Epidermal melanocyte (primary cell): ENCODE data around the gene COG5.

Experiments used
- DNase-seq: peaks from one replicate; pipeline ENCODE4 v3.0.0; 2011; ENCODE audit warnings: low spot score; ENCODE audit not compliant: insufficient read length

COG5 gene

GRCh38 chr7:107332488-107333269 is 231.0 kb downstream of the COG5 start:
- no peak for DNase-seq

- no peak for DNase-seq
Observed at GRCh38 chr7:107330478-107330877, 233.2 kb downstream of the COG5 start.

DNA sequence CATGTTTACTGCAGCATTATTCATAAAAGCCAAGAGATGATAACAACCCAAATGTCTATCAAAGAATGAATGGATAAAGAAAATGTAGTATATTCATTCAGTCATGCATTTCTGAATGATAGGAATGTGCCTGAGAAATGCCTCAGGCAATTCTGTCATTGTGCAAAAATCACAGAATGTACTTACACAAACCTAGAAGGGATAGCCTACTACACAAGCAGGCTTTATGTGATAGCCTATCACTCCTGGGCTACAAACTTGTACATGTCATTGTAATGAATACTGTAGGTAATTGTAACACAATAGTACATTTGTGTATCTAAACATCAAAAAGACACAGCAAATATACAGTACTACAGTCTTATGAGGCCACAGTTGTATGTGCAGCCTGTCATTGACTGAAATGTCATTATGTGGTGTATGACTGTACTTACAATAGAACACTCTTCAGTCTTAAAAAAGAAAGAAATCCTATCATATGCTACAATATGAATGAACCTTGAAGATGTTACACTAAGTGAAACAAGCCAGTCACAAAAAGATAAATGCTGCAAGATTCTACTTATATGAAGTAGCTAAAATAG is 235.6 kb downstream of the COG5 start:
- no peak for DNase-seq

GRCh38 chr7:107326061-107326460 is 237.7 kb downstream of the COG5 start:
- DNase-seq = no peak

- DNase-seq = no peak
Observed at GRCh38 chr7:107322015-107322414, 241.7 kb downstream of the COG5 start.

DNA sequence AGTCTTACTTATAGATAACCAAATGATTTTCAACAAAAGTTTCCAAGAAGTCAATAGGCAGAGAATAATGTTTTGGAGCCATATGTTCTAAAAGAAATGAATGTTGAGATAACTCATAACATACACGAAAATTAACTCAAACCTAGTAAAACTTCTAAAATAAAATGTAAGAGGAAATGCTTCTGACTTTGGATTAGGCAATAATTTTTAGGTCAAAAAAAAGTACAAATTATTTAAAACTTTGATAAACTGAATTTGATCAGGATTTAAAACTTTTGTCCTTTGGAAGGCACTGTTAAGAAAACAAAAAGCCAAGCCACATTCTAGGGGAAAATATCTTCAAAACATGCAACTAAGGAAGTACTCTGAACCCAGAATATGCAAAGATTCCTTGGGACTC is 242.1 kb downstream of the COG5 start:
- DNase-seq = no peak

GRCh38 chr7:107319724-107320228 is 243.9 kb downstream of the COG5 start:
- DNase-seq = no peak

DNA sequence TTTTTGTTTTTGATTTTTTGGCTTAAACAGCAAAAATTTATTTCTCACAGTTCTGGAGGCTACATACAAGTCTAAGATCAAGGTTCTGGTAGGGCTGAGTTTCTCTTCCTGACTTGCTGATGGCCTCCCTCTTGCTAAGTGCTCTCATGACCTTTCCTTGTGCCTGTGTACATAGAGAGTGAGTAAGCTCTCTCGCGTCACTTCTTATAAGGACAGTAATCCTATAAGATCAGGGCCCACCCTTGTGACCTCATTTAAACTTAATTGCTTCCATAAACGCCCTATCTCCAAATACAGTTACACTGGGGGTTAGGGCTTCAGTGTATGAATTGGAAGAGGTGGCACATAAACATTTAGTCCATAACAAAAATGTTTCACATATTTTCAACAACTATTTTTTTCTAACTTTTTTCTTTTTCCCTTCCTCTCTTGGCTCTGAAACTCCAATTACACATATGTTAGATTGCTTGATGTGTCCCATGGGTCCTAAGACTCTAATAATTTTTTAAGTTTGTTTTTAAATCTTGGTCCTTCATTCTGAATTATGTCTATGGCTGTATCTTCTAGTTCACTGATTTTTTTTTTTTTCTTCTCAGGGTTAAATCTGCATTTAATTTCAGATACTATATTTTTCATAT is 245.1 kb downstream of the COG5 start:
- no peak for DNase-seq

DNA sequence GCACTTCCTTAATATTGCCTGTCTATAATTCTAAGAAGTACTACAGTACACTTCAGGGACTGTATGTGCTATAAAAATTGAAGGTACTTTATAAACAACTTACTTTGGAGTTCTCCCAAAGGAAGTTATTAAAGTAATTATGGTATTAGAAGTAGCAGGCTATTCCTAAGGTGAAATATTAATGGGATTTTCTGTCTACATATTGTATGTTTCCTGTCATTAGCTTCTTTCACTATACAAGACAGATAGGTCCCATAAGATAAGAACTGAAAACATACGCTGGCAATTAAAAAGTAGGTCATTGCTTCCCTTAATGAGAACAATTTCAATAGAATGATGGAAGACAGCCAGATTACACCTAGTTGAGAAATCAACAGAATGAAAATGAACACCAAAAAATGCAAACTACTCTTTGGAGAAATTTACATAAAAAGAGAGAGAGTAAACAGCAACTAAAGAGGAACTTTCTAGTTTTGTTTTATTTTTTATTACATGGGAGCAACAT is 248.0 kb downstream of the COG5 start:
- no peak for DNase-seq

GRCh38 chr7:107313355-107313754 is 250.4 kb downstream of the COG5 start:
- no peak for DNase-seq

GRCh38 chr7:107312418-107312817 is 251.3 kb downstream of the COG5 start:
- DNase-seq = no peak

DNA sequence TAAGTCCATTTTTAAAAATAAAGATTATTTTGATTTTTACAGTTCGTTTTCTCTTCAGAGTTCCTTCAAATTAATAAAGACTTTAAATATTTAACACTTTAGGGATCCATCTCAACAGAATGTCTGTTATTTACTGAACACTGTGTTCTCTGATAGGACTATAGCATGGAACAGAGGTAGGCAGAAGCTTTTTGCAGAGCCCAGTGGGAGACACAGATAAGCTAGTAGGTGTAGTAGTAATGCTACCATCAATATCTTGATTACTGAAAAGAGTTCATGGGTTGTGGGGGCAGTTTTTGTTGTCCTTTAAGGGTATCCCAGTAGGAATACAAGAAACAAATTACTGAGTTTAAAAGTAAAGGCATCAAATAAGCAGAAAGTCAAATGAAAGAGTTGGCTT is 254.4 kb downstream of the COG5 start:
- no peak for DNase-seq

GRCh38 chr7:107304636-107305035 is 259.1 kb downstream of the COG5 start:
- no peak for DNase-seq

DNA sequence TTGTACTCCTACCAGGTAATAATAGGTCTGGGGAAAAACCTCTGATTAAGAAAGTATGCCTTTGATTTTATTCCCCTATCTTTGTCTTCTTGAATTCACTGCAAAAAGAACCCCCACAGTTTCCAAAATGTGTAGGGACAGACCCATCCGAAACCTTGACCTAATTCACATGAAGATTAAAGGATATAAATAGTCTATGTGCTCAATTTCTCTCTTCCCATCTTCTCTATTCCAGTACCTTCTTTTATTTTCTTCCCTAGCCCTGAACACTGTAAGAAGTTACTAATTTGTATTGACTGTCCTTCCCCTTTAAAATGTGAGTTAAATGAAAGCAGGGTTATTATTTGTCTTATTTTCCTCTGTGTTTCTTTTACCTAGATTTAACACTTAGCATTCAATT is 259.7 kb downstream of the COG5 start:
- no peak for DNase-seq

GRCh38 chr7:107302250-107302847 is 261.4 kb downstream of the COG5 start:
- no peak for DNase-seq

DNA sequence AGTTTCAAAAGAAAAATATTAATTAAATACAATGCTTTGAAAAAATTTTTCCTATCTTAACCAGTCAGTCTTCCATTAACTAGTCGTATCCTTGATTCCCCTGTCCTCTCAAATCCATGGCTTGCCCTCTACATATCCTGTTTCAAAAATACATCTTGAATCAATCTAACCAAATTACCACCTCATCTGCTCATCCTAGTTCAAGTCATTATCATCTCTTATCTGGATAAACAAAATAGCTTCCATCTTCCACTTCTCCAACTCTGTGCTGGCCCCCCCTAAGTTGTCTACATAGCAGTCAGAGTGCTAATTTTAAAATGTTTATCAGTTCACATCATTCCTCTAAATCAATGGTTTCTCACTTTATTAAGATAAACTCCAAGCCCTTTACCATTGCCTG is 269.5 kb downstream of the COG5 start:
- DNase-seq = no peak

- DNase-seq = no peak
Observed at GRCh38 chr7:107292591-107292990, 271.1 kb downstream of the COG5 start.

GRCh38 chr7:107291434-107291833 is 272.3 kb downstream of the COG5 start:
- DNase-seq = no peak

GRCh38 chr7:107286751-107287621 is 276.7 kb downstream of the COG5 start:
- DNase-seq = no peak

GRCh38 chr7:107284911-107285479 is 278.7 kb downstream of the COG5 start:
- DNase-seq = no peak

DNA sequence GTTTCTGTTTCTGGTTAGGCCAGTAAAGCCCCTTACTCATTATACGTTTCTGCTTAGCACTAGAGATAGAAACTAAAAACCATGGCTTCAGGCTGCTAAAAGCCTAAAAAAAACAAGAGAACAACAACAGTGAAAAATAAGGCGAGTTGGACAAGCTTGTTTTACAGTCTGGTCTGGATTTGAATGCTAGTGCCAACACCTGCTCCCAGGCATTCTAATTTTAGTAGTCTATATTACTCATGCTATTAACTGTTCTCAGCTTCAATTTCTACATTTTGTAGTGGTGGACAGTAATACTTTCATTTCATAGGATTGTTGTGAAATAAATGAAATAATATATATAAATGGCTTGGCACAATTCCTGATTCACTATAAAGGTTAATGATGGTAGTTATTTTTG is 286.4 kb downstream of the COG5 start:
- DNase-seq = no peak
